Fibroblast of lung (primary cell): Measurements from ENCODE around the gene CFAP47. TPM values are rescaled to one million over a fixed set of nuclear protein-coding genes. Genes with fewer than 3 reads are reported as not detected.

ENCODE experiments used
- DNase-seq, 2 donors: peaks; one replicate each; pipeline versions ENCODE4 v3.0.0 to v3.0.0-alpha.2; 2010; ENCODE audit warnings: low read depth in 2 of 2
- H2AFZ ChIP-seq: 2 replicates; pipeline ENCODE4 v1.5.1; 2012; ENCODE audit warnings: low read length, control low read depth, inconsistent platforms
- H3K27ac ChIP-seq: 2 replicates; pipeline ENCODE4 v1.5.1; 2011; ENCODE audit warnings: low read length, control low read depth; ENCODE audit not compliant: insufficient read depth
- H3K27me3 ChIP-seq: 2 replicates; pipeline ENCODE4 v1.5.1; 2011; ENCODE audit warnings: mild to moderate bottlenecking, low read length; ENCODE audit not compliant: control insufficient read depth, insufficient read depth
- H3K36me3 ChIP-seq: 2 replicates; pipeline ENCODE4 v1.5.1; 2011; ENCODE audit warnings: low read length; ENCODE audit not compliant: control insufficient read depth, insufficient read depth
- H3K4me1 ChIP-seq: 2 replicates; pipeline ENCODE4 v1.5.1; 2011; ENCODE audit warnings: low read length; ENCODE audit not compliant: control insufficient read depth, insufficient read depth; ENCODE audit errors: extremely low read depth
- H3K4me2 ChIP-seq: 2 replicates; pipeline ENCODE4 v1.5.1; 2011; ENCODE audit warnings: low read length, control low read depth; ENCODE audit not compliant: insufficient read depth; ENCODE audit errors: extremely low read depth
- H3K4me3 ChIP-seq, 4 experiments: fragments of 200-600 bp in 1 of 4; sonication (generic) in 1 of 4; replicated peaks in 1 of 4; 2 replicates each; pipeline ENCODE4 v1.5.1; 2011 to 2016; ENCODE audit warnings: low read length in 4 of 4, low read depth in 3 of 4, mild to moderate bottlenecking in 3 of 4, control low read depth in 2 of 4, inconsistent platforms in 1 of 4, mixed read lengths in 1 of 4; ENCODE audit not compliant: insufficient read depth in 1 of 4; ENCODE audit errors: control extremely low read depth in 1 of 4
- H3K79me2 ChIP-seq: 2 replicates; pipeline ENCODE4 v1.5.1; 2012; ENCODE audit warnings: mild to moderate bottlenecking, low read length, inconsistent platforms; ENCODE audit not compliant: control insufficient read depth, insufficient read depth
- H3K9ac ChIP-seq: 2 replicates; pipeline ENCODE4 v1.5.1; 2011; ENCODE audit warnings: mild to moderate bottlenecking, low read length, control low read depth; ENCODE audit not compliant: insufficient read depth
- H3K9me3 ChIP-seq: 2 replicates; pipeline ENCODE4 v1.5.1; 2012; ENCODE audit warnings: low read depth, low read length; ENCODE audit not compliant: control insufficient read depth, insufficient read depth
- H4K20me1 ChIP-seq: 2 replicates; pipeline ENCODE4 v1.5.1; 2011; ENCODE audit warnings: low read length; ENCODE audit not compliant: control insufficient read depth, insufficient read depth; ENCODE audit errors: extremely low read depth
- CTCF ChIP-seq, 2 donors: IDR thresholded peaks in 1 of 2; conservative IDR thresholded peaks in 1 of 2; 1 replicate in 1 of 2; 2 replicates in 1 of 2; pipeline ENCODE4 v1.5.1; 2011 to 2012; ENCODE audit warnings: low read length in 2 of 2, control low read depth in 1 of 2, inconsistent platforms in 1 of 2, low read depth in 1 of 2, mild to moderate bottlenecking in 1 of 2
- EZH2 ChIP-seq: IDR thresholded peaks from 2 replicates; pipeline ENCODE4 v1.5.1; 2012; ENCODE audit warnings: low read length, control low read depth, mild to moderate bottlenecking; ENCODE audit errors: missing control alignments
- polyA plus RNA-seq, 2 donors: library from polyadenylated mRNA; depleted of rRNA in 1 of 2; stranded (reverse) in 1 of 2; unstranded in 1 of 2; fragments of >200 nt; gene quantifications; 2 replicates each; pipeline ENCODE4 v1.2.1, GENCODE V29; 2011 to 2012; ENCODE audit warnings: missing spikeins in 1 of 2
- total RNA-seq: library from RNA; depleted of rRNA; stranded (reverse); fragments of >200 nt; gene quantifications from 2 replicates; pipeline ENCODE4 v1.2.1, GENCODE V29; 2014

The CFAP47 gene
- total and polyA plus RNA-seq, 2 donors (not counting 1 experiment from before 2014, with no cell fraction given), result not detected

GRCh38 chrX:36348509-36348908, 429.0 kb downstream of the CFAP47 start:
- H4K20me1 ChIP-seq, result no peaks in the 10 kb centered on the region
- no peak for TF ChIP-seq EZH2
- no peaks in the 10 kb centered on the region for H3K36me3 ChIP-seq
- H3K9ac ChIP-seq, result no peak overlapping the region
- no peak overlapping the region for H3K4me2 ChIP-seq
- no peaks in the 10 kb centered on the region for H3K9me3 ChIP-seq
- no peak overlapping the region for H3K4me3 ChIP-seq
- no peaks in the 10 kb centered on the region for H3K27me3 ChIP-seq
- no peak for DNase-seq
- no peak overlapping the region for H3K27ac ChIP-seq
- H3K79me2 ChIP-seq, result no peaks in the 10 kb centered on the region
- no peaks in the 10 kb centered on the region for H3K4me1 ChIP-seq
- H2AFZ ChIP-seq, result no peak overlapping the region

GRCh38 chrX:36357855-36358254, 438.3 kb downstream of the CFAP47 start:
- Histone ChIP-seq H2AFZ (no peak overlapping the region), H3K9ac (no peak overlapping the region), H3K4me1 (no peaks in the 10 kb centered on the region), H3K27ac (no peak overlapping the region), H3K79me2 (no peaks in the 10 kb centered on the region), H3K9me3 (no peaks in the 10 kb centered on the region), H3K27me3 (no peaks in the 10 kb centered on the region), H3K4me3 (no peak overlapping the region), H3K36me3 (no peaks in the 10 kb centered on the region), H4K20me1 (no peaks in the 10 kb centered on the region), H3K4me2 (no peak overlapping the region)
- DNase-seq, result no peak
- TF ChIP-seq CTCF (conservative IDR thresholded peaks at IDR 0.05 in 1 of 2, IDR thresholded peaks at IDR 0.05 in 1 of 2; ENCODE audit: low read depth in 1 of 2, low read length in 2 of 2) (no peak), EZH2 (no peak)

DNA sequence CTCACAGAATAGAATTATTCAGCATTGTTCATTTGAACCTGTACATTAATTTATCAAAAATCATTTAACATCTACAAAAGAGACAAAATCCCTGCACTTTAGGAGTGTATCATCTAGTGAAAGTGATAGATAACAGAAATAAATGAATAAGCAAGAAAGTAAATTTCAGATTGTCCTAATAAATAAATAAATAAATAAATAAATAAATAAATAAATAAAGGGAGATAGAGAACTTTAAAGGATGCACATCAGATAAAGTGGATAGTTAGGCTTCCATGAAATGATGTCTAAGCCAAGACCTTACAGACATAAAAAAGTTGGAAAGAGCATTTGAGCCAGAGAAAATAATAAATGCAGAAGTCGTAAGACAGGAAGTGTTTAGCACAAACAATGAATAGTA, 444.7 kb downstream of the CFAP47 start:
- no peak overlapping the region for H3K27ac ChIP-seq
- no peaks in the 10 kb centered on the region for H4K20me1 ChIP-seq
- H3K9me3 ChIP-seq, result no peaks in the 10 kb centered on the region
- no peaks in the 10 kb centered on the region for H3K79me2 ChIP-seq
- H3K9ac ChIP-seq, result no peak overlapping the region
- no peaks in the 10 kb centered on the region for H3K4me1 ChIP-seq
- no peaks in the 10 kb centered on the region for H3K27me3 ChIP-seq
- DNase-seq, result no peak
- H3K4me3 ChIP-seq, result no peak overlapping the region
- H2AFZ ChIP-seq, result no peak overlapping the region
- no peak overlapping the region for H3K4me2 ChIP-seq
- TF ChIP-seq CTCF (conservative IDR thresholded peaks at IDR 0.05 in 1 of 2, IDR thresholded peaks at IDR 0.05 in 1 of 2; ENCODE audit: low read depth in 1 of 2, low read length in 2 of 2), result no peak
- no peak for TF ChIP-seq EZH2
- no peaks in the 10 kb centered on the region for H3K36me3 ChIP-seq

DNA sequence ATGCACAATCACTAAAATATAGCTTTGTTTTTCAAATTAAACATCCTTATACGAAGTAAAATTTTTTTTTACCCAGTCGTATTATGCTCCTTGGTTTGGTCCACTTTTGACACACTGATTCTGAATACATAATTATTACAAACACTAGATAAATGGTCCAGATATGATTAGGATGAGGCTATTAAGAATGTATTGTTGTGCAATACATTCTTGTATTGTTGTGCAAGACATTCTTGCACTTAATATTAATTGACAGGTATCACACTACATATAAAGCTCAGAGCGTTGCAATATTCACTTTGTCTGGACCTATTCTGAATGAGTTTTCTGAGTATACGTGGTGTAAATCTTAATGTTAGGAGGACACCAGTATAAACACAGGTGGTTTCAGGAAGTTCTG, 464.0 kb downstream of the CFAP47 start:
- no peaks in the 10 kb centered on the region for H3K9me3 ChIP-seq
- H3K9ac ChIP-seq, result no peak overlapping the region
- H3K36me3 ChIP-seq, result no peaks in the 10 kb centered on the region
- no peaks in the 10 kb centered on the region for H3K4me1 ChIP-seq
- no peak overlapping the region for H3K27ac ChIP-seq
- H2AFZ ChIP-seq, result no peak overlapping the region
- H4K20me1 ChIP-seq, result no peaks in the 10 kb centered on the region
- H3K4me2 ChIP-seq, result no peak overlapping the region
- H3K27me3 ChIP-seq, result no peaks in the 10 kb centered on the region
- no peak overlapping the region for H3K4me3 ChIP-seq
- TF ChIP-seq EZH2, result no peak
- TF ChIP-seq CTCF (conservative IDR thresholded peaks at IDR 0.05 in 1 of 2, IDR thresholded peaks at IDR 0.05 in 1 of 2; ENCODE audit: low read depth in 1 of 2, low read length in 2 of 2), result no peak
- no peaks in the 10 kb centered on the region for H3K79me2 ChIP-seq
- DNase-seq, result no peak
